GM23338 (cell line): Measurements from ENCODE around the gene DST. TPM values are rescaled to one million over a fixed set of nuclear protein-coding genes. Genes with fewer than 3 reads are reported as not detected.

Experiments used
- ATAC-seq: fragments of 200-7000 bp; cut with Tn5 transposase; 3 replicates; pipeline ENCODE4 v1.9.1; 2020
- DNase-seq: peaks from one replicate; pipeline ENCODE4 v3.0.0-alpha.2; 2015; ENCODE audit warnings: low spot score
- H2AFZ ChIP-seq: fragments of 200-600 bp; sonication (generic); 2 replicates; pipeline ENCODE4 v1.8.0; 2016; ENCODE audit warnings: antibody characterized with exemption, mild to moderate bottlenecking, moderate library complexity
- H3F3A ChIP-seq: fragments of 200-600 bp; sonication (generic); replicated peaks from 2 replicates; pipeline ENCODE4 v1.8.0; 2017; ENCODE audit warnings: antibody characterized with exemption, mixed run types, low read depth
- H3K27ac ChIP-seq: fragments of 200-600 bp; sonication (generic); 2 replicates; pipeline ENCODE4 v1.6.1; 2016; ENCODE audit warnings: low read depth
- H3K27me3 ChIP-seq: fragments of 200-600 bp; sonication (generic); 2 replicates; pipeline ENCODE4 v1.8.0; 2016; ENCODE audit warnings: mild to moderate bottlenecking, mixed run types, moderate library complexity; ENCODE audit not compliant: insufficient read depth
- H3K36me3 ChIP-seq: fragments of 200-600 bp; sonication (generic); 2 replicates; pipeline ENCODE4 v1.8.0; 2016; ENCODE audit warnings: mild to moderate bottlenecking; ENCODE audit not compliant: insufficient read depth
- H3K4me1 ChIP-seq: fragments of 200-600 bp; sonication (generic); 2 replicates; pipeline ENCODE4 v1.8.0; 2016; ENCODE audit warnings: mild to moderate bottlenecking, moderate library complexity; ENCODE audit not compliant: insufficient read depth
- H3K4me2 ChIP-seq: fragments of 200-600 bp; sonication (generic); 2 replicates; pipeline ENCODE4 v1.7.1; 2017; ENCODE audit warnings: mixed run types
- H3K4me3 ChIP-seq: fragments of 200-600 bp; sonication (generic); 2 replicates; pipeline ENCODE4 v1.6.1; 2016; ENCODE audit warnings: mixed run types
- H3K79me2 ChIP-seq: fragments of 200-600 bp; sonication (generic); replicated peaks from 2 replicates; pipeline ENCODE4 v1.8.0; 2017; ENCODE audit warnings: mild to moderate bottlenecking; ENCODE audit not compliant: insufficient read depth
- H3K9me2 ChIP-seq: fragments of 200-600 bp; sonication (generic); 2 replicates; pipeline ENCODE4 v1.8.0; 2017; ENCODE audit not compliant: insufficient read depth
- H4K20me1 ChIP-seq: fragments of 200-600 bp; sonication (generic); replicated peaks from 2 replicates; pipeline ENCODE4 v1.8.0; 2017; ENCODE audit warnings: mild to moderate bottlenecking; ENCODE audit not compliant: insufficient read depth
- H3K27ac Mint-ChIP-seq: 2 replicates; pipeline ENCODE4 v1.8.0; 2020; ENCODE audit warnings: inconsistent platforms, mild to moderate bottlenecking, moderate library complexity, mixed read lengths
- H3K27me3 Mint-ChIP-seq: 3 replicates; pipeline ENCODE4 v1.8.0; 2022; ENCODE audit warnings: low read depth, mild to moderate bottlenecking, moderate library complexity, mixed read lengths, inconsistent platforms; ENCODE audit not compliant: insufficient read depth, poor library complexity
- H3K36me3 Mint-ChIP-seq: 3 replicates; pipeline ENCODE4 v1.8.0; 2021; ENCODE audit warnings: low read depth, mild to moderate bottlenecking, inconsistent platforms, moderate library complexity, mixed read lengths
- H3K4me1 Mint-ChIP-seq: 3 replicates; pipeline ENCODE4 v1.8.0; 2020; ENCODE audit warnings: mild to moderate bottlenecking, inconsistent platforms, mixed read lengths
- H3K4me3 Mint-ChIP-seq: 3 replicates; pipeline ENCODE4 v1.8.0; 2021; ENCODE audit warnings: moderate library complexity, mild to moderate bottlenecking, inconsistent platforms, mixed read lengths
- H3K9me3 Mint-ChIP-seq: 3 replicates; pipeline ENCODE4 v1.8.0; 2020; ENCODE audit warnings: moderate library complexity, mild to moderate bottlenecking, inconsistent platforms, mixed read lengths
- CREB1 ChIP-seq: fragments of 250-450 bp; sonication (Bioruptor Pico); IDR thresholded peaks from 2 replicates; pipeline ENCODE4 v1.5.0; 2020; ENCODE audit warnings: low read depth, mild to moderate bottlenecking, moderate library complexity
- CTCF ChIP-seq, 2 experiments: fragments of 200-600 bp in 1 of 2; sonication (generic) in 1 of 2; conservative IDR thresholded peaks; 2 replicates each; pipeline versions ENCODE4 v1.5.1 to v1.6.1; 2016 to 2017; ENCODE audit warnings: antibody characterized with exemption in 2 of 2, low read depth in 2 of 2, mild to moderate bottlenecking in 2 of 2, moderate library complexity in 1 of 2
- ETS1 ChIP-seq: IDR thresholded peaks from 2 replicates; pipeline ENCODE4 v1.6.1; 2016; ENCODE audit warnings: antibody characterized with exemption
- EZH2 ChIP-seq: fragments of 200-600 bp; sonication (generic); IDR thresholded peaks from one replicate; pipeline ENCODE4 v1.8.0; 2017; ENCODE audit warnings: antibody characterized with exemption, mild to moderate bottlenecking, low read depth; ENCODE audit not compliant: unreplicated experiment
- EZH2phosphoT487 ChIP-seq: fragments of 200-600 bp; sonication (generic); IDR thresholded peaks from one replicate; pipeline ENCODE4 v1.8.1; 2018; ENCODE audit warnings: antibody characterized with exemption; ENCODE audit not compliant: unreplicated experiment
- JUNB ChIP-seq: IDR thresholded peaks from one replicate; pipeline ENCODE4 v1.6.1; 2016; ENCODE audit warnings: antibody characterized with exemption; ENCODE audit not compliant: unreplicated experiment
- NANOG ChIP-seq: IDR thresholded peaks from 2 replicates; pipeline ENCODE4 v1.6.1; 2016; ENCODE audit warnings: antibody characterized with exemption, borderline replicate concordance
- POLR2AphosphoS5 ChIP-seq: IDR thresholded peaks from 2 replicates; pipeline ENCODE4 v1.6.1; 2016; ENCODE audit warnings: antibody characterized with exemption, low read depth
- REST ChIP-seq: IDR thresholded peaks from one replicate; pipeline ENCODE4 v1.6.1; 2018; ENCODE audit warnings: antibody characterized with exemption; ENCODE audit not compliant: unreplicated experiment
- STAT1 ChIP-seq: IDR thresholded peaks from one replicate; pipeline ENCODE4 v1.6.1; 2016; ENCODE audit warnings: antibody characterized with exemption; ENCODE audit not compliant: unreplicated experiment
- ZNF114 ChIP-seq: fragments of 250-450 bp; sonication (Bioruptor Pico); IDR thresholded peaks from 2 replicates; pipeline ENCODE4 v1.5.0; 2020; ENCODE audit warnings: mild to moderate bottlenecking, moderate library complexity
- ZNF331 ChIP-seq: fragments of 250-450 bp; sonication (Bioruptor Pico); IDR thresholded peaks from 2 replicates; pipeline ENCODE4 v1.5.0; 2020; ENCODE audit warnings: low read depth, mild to moderate bottlenecking, moderate library complexity
- ZNF462 ChIP-seq: fragments of 250-450 bp; sonication (Bioruptor Pico); IDR thresholded peaks from 2 replicates; pipeline ENCODE4 v1.5.0; 2020; ENCODE audit warnings: mild to moderate bottlenecking, moderate library complexity
- polyA plus RNA-seq: library from polyadenylated mRNA; unstranded; fragments of >200 nt; fragmentation: Nextera tagmentation; extraction: Ambion mirVana; gene quantifications from 2 replicates; pipeline ENCODE4 v1.2.1, GENCODE V29; 2016
- total RNA-seq: library from RNA; depleted of rRNA; stranded (reverse); fragments of >200 nt; shearing (Covaris generic); gene quantifications from 2 replicates; pipeline ENCODE4 v1.2.3, GENCODE V29; 2014

DST gene
- total and polyA plus RNA-seq, 2 experiments from 2014 or later: 88.7 to 188 TPM

GRCh38 chr6:56518995-56519767, 123.5 kb downstream of the DST start:
- DNase-seq (no peak), ATAC-seq (no peak)
- H3F3A ChIP-seq: no peaks in the 10 kb centered on the region
- no peak overlapping the region for H3K4me2 ChIP-seq
- no peak for TF ChIP-seq ETS1
- no peak for TF ChIP-seq EZH2
- TF ChIP-seq CREB1 (CRISPR knock-in tag): no peak
- no peak for TF ChIP-seq NANOG
- no peak for TF ChIP-seq ZNF462 (CRISPR knock-in tag)
- no peak for TF ChIP-seq JUNB
- TF ChIP-seq EZH2phosphoT487: no peak
- TF ChIP-seq STAT1: no peak
- no peak for TF ChIP-seq POLR2AphosphoS5
- no peak for TF ChIP-seq CTCF (conservative IDR thresholded peaks at IDR 0.05; ENCODE audit: low read depth in 2 of 2)
- TF ChIP-seq ZNF114 (CRISPR knock-in tag): no peak
- TF ChIP-seq ZNF331 (CRISPR knock-in tag): no peak
- TF ChIP-seq REST: no peak
- peaks cover 36% of the 10 kb centered on the region for H3K4me1 ChIP-seq
- no peaks in the 10 kb centered on the region for H3K9me2 ChIP-seq
- Mint-ChIP-seq H3K36me3 (peaks cover 33% of the 10 kb centered on the region), H3K9me3 (no peaks in the 10 kb centered on the region), H3K4me1 (peaks cover 39% of the 10 kb centered on the region), H3K27ac (peak overlapping the region; percentile 21), H3K27me3 (no peaks in the 10 kb centered on the region), H3K4me3 (no peak overlapping the region)
- no peak overlapping the region for H3K27ac ChIP-seq
- H3K36me3 ChIP-seq: peaks cover 3% of the 10 kb centered on the region; the same call in 1 of the 2 replicates
- no peak overlapping the region for H3K4me3 ChIP-seq
- no peak overlapping the region for H2AFZ ChIP-seq
- no peaks in the 10 kb centered on the region for H4K20me1 ChIP-seq
- H3K27me3 ChIP-seq: no peaks in the 10 kb centered on the region
- peaks cover 9% of the 10 kb centered on the region; the same call in 1 of the 2 replicates for H3K79me2 ChIP-seq
